ENCODE results near the gene SYT9.

SYT9 gene

GRCh38 chr11:7341551-7341950 lies 89.8 kb downstream of the SYT9 start:
- no peak for DNase-seq (ENCODE audit: low read depth in 2 of 2)

- DNase-seq (ENCODE audit: low read depth in 2 of 2) = no peak
Observed at GRCh38 chr11:7347611-7348431, 96.1 kb downstream of the SYT9 start.

GRCh38 chr11:7348432-7349304 lies 97.0 kb downstream of the SYT9 start:
- DNase-seq (ENCODE audit: low read depth in 2 of 2) = no peak

GRCh38 chr11:7351228-7351627 lies 99.5 kb downstream of the SYT9 start:
- DNase-seq (ENCODE audit: low read depth in 2 of 2) = no peak

- no peak for DNase-seq (ENCODE audit: low read depth in 2 of 2)
Observed at GRCh38 chr11:7353100-7353499, 101.4 kb downstream of the SYT9 start.

- no peak for DNase-seq (ENCODE audit: low read depth in 2 of 2)
Observed at GRCh38 chr11:7364660-7365059, 113.0 kb downstream of the SYT9 start.

GRCh38 chr11:7367803-7368202 lies 116.1 kb downstream of the SYT9 start:
- DNase-seq (ENCODE audit: low read depth in 2 of 2) = no peak

GRCh38 chr11:7376386-7376785 lies 124.7 kb downstream of the SYT9 start:
- no peak for DNase-seq (ENCODE audit: low read depth in 2 of 2)

GRCh38 chr11:7381937-7382336 lies 130.2 kb downstream of the SYT9 start:
- DNase-seq (ENCODE audit: low read depth in 2 of 2) = no peak

GRCh38 chr11:7383406-7383805 lies 131.7 kb downstream of the SYT9 start:
- DNase-seq (ENCODE audit: low read depth in 2 of 2) = no peak

GRCh38 chr11:7384691-7385090 lies 133.0 kb downstream of the SYT9 start:
- no peak for DNase-seq (ENCODE audit: low read depth in 2 of 2)

GRCh38 chr11:7385532-7385931 lies 133.8 kb downstream of the SYT9 start:
- no peak for DNase-seq (ENCODE audit: low read depth in 2 of 2)

GRCh38 chr11:7413961-7414915 lies 162.5 kb downstream of the SYT9 start:
- DNase-seq (ENCODE audit: low read depth in 2 of 2) = no peak

- DNase-seq (ENCODE audit: low read depth in 2 of 2) = no peak
Observed at GRCh38 chr11:7414973-7415817, 163.5 kb downstream of the SYT9 start.

- DNase-seq (ENCODE audit: low read depth in 2 of 2) = no peak
Observed at GRCh38 chr11:7416080-7416479, 164.4 kb downstream of the SYT9 start.

- no peak for DNase-seq (ENCODE audit: low read depth in 2 of 2)
Observed at GRCh38 chr11:7417328-7417727, 165.6 kb downstream of the SYT9 start.

- no peak for DNase-seq (ENCODE audit: low read depth in 2 of 2)
Observed at GRCh38 chr11:7418061-7418460, 166.4 kb downstream of the SYT9 start.

- no peak for DNase-seq (ENCODE audit: low read depth in 2 of 2)
Observed at GRCh38 chr11:7418906-7419305, 167.2 kb downstream of the SYT9 start.

- DNase-seq (ENCODE audit: low read depth in 2 of 2) = no peak
Observed at GRCh38 chr11:7421136-7421535, 169.4 kb downstream of the SYT9 start.

- no peak for DNase-seq (ENCODE audit: low read depth in 2 of 2)
Observed at GRCh38 chr11:7422544-7423331, 171.0 kb downstream of the SYT9 start.

All from stimulated activated CD4-positive, alpha-beta T cell treated with anti-CD3 and anti-CD28 coated beads, Interleukin-1b, Interleukin-23, amount 100 ng/mL, for 4 hours (primary cell).